ENCODE data around the gene MBTD1. TPM values are rescaled to one million over a fixed set of nuclear protein-coding genes. Genes with fewer than 3 reads are reported as not detected.
A peak's percentile ranks its signal among the peaks of the same experiment; 100 is the strongest.

The MBTD1 gene
- total and polyA plus RNA-seq, 10 donors, result 9.6 to 45.7 (median 23.6) TPM

GRCh38 chr17:51154176-51154575 is 105.7 kb downstream of the MBTD1 start:
- WGBS, 5 donors, result 11 to 15% (median 13%) methylated on average over 6 of the region's 6 CpGs
- Histone ChIP-seq H3K4me3 (peak overlapping the region; percentile 59 to 96 (median 84)), H3K36me3 (peaks cover 0 to 32% (median 22%) of the 10 kb centered on the region in 6 donors), H3K27ac (peak overlapping the region in 4 of 8 donors; percentile 63 to 92 (median 91)), H3K27me3 (replicated peaks in 1 of 7) (no peaks in the 10 kb centered on the region), H3K9me3 (no peaks in the 10 kb centered on the region), H3K4me1 (peaks cover 6 to 32% (median 26%) of the 10 kb centered on the region in 6 donors)
- TF ChIP-seq POLR2AphosphoS5 (IDR thresholded peaks at IDR 0.05), result no peak
- TF ChIP-seq, protein P1, sequence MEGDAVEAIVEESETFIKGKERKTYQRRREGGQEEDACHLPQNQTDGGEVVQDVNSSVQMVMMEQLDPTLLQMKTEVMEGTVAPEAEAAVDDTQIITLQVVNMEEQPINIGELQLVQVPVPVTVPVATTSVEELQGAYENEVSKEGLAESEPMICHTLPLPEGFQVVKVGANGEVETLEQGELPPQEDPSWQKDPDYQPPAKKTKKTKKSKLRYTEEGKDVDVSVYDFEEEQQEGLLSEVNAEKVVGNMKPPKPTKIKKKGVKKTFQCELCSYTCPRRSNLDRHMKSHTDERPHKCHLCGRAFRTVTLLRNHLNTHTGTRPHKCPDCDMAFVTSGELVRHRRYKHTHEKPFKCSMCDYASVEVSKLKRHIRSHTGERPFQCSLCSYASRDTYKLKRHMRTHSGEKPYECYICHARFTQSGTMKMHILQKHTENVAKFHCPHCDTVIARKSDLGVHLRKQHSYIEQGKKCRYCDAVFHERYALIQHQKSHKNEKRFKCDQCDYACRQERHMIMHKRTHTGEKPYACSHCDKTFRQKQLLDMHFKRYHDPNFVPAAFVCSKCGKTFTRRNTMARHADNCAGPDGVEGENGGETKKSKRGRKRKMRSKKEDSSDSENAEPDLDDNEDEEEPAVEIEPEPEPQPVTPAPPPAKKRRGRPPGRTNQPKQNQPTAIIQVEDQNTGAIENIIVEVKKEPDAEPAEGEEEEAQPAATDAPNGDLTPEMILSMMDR (IDR thresholded peaks at IDR 0.05 in 8 of 11, conservative IDR thresholded peaks at IDR 0.05 in 3 of 11), result no peak
- TF ChIP-seq POLR2A (IDR thresholded peaks at IDR 0.05), result no peak
- intact Hi-C loops (cut with DNase I; ENCODE audit: low total_unique reads), result loop anchor here (5.0 kb wide), 1 partner anchor 152 kb away; no protein-coding TSS in a partner anchor
- DNase-seq, result no peak

DNA sequence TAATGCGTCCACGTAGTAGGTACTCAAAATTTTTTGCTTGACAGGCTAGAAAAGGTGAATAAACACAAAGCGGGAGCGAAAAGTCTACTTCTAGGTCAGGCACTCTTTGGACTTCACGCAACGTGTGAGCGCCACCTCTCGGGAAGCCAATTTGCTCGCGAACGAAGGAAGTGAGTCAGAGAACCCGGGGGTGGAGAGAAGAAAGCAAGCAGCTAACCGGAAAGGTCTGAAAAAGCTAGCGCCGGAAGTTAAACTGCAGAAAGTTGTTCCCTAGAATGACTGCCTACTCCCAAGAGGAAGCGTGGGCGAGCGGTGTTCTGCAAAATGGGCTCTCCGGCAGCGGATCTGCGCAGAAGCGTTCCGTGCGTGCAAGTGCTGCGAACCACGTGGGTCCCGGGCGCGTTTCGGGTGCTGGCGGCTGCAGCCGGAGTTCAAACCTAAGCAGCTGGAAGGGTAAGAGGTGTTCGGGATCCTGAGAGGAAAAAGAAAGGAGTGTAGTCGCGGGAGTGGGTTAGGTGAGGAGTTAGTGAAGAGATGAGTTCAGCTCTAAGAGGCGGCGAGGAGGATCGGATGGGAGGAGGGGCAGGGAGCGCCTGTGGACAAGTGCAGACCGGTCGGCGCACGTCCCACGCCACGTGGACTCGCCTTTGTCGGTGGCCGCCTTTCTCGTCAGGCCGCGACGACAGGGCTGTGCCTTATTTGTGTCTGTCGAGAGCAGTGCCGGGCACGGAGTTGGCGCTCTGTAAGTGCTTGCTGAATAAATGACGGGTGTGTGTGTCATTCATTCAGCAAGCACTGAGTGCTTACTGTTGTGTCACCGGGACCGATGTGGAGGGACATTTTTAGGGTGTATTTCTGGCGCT is 106.4 kb downstream of the MBTD1 start, which contains the start of gene NME1:
NME1 (plus strand) TSS at position 350 of the 863 bp plus-strand sequence. CDS start 2,096 bp downstream, outside the sequence.
- Histone ChIP-seq H3K27ac (peak within 1 kb of the TSS; percentile 61 to 92 (median 90)), H3K27me3 (replicated peaks in 1 of 7) (no peaks in the 10 kb centered on the region), H3K36me3 (peaks cover 0 to 27% (median 18%) of the 10 kb centered on the region in 6 donors), H3K4me1 (peaks cover 6 to 32% (median 26%) of the 10 kb centered on the region in 6 donors), H3K9me3 (no peaks in the 10 kb centered on the region), H3K4me3 (peak within 1 kb of the TSS; percentile 59 to 96 (median 84))
- intact Hi-C loops (cut with DNase I; ENCODE audit: low total_unique reads), result loop anchor here (5.0 kb wide), 1 partner anchor 151 kb away; no protein-coding TSS in a partner anchor
- TF ChIP-seq POLR2A (IDR thresholded peaks at IDR 0.05), result peak in 1 of 3 donors; percentile 77
- TF ChIP-seq, protein P1 (IDR thresholded peaks at IDR 0.05 in 8 of 11, conservative IDR thresholded peaks at IDR 0.05 in 3 of 11), result peak; percentile 68 to 95 (median 88)
- peak; percentile 88 to 94 (median 92) for TF ChIP-seq POLR2AphosphoS5 (IDR thresholded peaks at IDR 0.05)
- 0 to 1% (median 0%) methylated on average over 60 of the region's 60 CpGs for WGBS, 5 donors
- peak; percentile 98 for DNase-seq

GRCh38 chr17:51152766-51153209 is 107.1 kb downstream of the MBTD1 start:
- intact Hi-C loops (cut with DNase I; ENCODE audit: low total_unique reads), result loop anchor here (5.0 kb wide), 1 partner anchor 150 kb away; no protein-coding TSS in a partner anchor
- Histone ChIP-seq H3K27me3 (replicated peaks in 1 of 7) (no peaks in the 10 kb centered on the region), H3K27ac (peak overlapping the region; percentile 61 to 92 (median 90)), H3K9me3 (no peaks in the 10 kb centered on the region), H3K4me1 (peaks cover 6 to 32% (median 26%) of the 10 kb centered on the region in 6 donors), H3K4me3 (peak overlapping the region in 6 of 8 donors; percentile 75 to 96 (median 86)), H3K36me3 (peaks cover 0 to 22% (median 15%) of the 10 kb centered on the region in 6 donors)
- TF ChIP-seq, protein P1 (IDR thresholded peaks at IDR 0.05 in 8 of 11, conservative IDR thresholded peaks at IDR 0.05 in 3 of 11), result no peak
- TF ChIP-seq POLR2A (IDR thresholded peaks at IDR 0.05), result no peak
- no peak for TF ChIP-seq POLR2AphosphoS5 (IDR thresholded peaks at IDR 0.05)
- 19 to 30% (median 22%) methylated on average over 8 of the region's 8 CpGs for WGBS, 5 donors
- DNase-seq, result no peak

Measured in spleen (tissue), 11 donors.